Measurements from ENCODE around the gene SLC35D2.

The SLC35D2 gene

GRCh38 chr9:96383165-96383942, at the start of gene SLC35D2:
Gene SLC35D2 (minus strand): TSS chr9:96383711. CDS start chr9:96383634, 77 bp downstream.
- DNase-seq: no peak

DNA sequence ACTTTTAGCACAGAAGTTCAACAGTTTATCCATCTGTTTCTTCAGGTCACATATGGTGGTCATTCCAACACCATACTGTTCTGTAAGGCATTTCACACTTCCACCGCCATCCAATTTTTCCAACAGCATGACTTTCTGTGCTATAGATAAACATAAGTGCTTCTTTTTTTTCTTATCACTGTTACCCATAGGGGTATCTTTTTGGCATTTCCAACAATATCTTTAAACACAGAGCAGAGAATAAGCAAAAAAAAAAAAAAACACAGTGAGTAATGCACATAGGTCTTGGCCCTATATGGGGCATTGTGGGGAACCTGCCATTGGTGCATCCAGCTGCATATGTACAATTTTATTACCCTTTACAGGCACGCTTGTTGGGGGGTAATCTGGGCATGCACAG, 46.9 kb upstream of the SLC35D2 start:
- no peak for DNase-seq

DNA sequence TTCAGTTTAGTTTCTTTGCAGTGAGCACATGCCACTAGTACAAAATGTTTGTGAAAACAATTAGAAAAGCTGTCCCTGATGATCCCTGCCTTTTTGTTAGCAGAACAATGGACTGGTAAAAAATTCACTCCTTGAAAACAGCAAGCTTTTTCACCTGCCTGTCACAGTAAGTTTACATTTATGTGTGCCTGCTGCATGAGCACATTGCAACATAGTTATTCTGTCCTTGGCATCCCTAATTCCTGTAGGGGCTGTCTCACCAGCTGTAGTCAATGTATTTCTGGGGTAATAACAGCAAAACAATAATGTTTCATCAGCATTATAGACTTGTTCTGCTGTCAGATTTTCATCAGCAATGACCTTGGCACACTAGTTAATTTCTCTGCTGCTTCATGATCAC, 46.2 kb upstream of the SLC35D2 start:
- DNase-seq: no peak

DNA sequence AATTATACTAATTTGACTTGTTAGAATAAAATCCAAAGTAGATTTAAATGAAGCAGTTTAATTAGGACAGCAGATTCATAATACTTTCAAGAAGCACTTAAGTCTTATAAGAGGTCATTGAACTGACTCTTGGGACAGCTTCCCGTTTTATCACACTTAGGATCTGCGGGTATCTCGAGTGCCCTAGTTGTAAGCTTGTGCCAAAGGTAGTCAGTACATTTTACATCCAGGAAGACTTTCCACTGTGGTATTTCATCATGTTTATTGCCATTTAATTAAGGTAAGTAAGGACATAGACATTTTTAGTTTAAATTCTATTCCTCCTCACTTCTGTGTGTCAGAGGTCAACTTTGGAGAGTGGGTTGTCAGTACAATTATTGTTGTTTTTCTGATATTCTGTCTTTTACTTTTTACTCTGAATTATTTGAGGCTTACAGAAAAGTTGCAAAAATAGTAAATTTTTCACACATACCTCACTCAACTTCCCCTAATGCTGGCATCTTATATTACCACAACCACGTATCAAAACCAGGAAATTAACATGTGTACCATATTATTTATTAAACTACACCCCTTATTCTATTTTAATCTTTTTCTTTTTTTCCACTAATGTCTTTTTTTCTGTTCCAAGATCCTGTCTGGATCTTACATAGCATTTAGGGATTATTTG, 42.1 kb upstream of the SLC35D2 start:
- no peak for DNase-seq

DNA sequence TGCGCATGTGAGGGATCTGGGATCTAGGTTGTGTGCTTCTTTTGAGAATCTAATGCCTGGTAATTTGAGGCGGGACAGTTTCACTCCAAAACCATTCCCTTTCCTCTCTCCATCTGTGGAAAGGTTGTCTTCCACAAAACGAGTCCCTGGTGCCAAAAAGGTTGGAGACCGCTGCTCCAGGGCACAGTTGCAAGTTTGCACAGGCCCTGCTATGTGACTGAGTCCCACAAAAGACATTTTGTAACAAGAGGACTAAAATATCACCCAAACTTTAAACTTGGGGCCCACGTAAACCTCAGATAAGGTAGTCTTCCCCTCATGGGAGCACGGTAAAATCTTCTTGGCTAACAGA, 40.5 kb upstream of the SLC35D2 start:
- DNase-seq: no peak

- no peak for DNase-seq
Observed at GRCh38 chr9:96423322-96423984, 39.9 kb upstream of the SLC35D2 start.

GRCh38 chr9:96420468-96421219, 37.1 kb upstream of the SLC35D2 start:
- DNase-seq: no peak

DNA sequence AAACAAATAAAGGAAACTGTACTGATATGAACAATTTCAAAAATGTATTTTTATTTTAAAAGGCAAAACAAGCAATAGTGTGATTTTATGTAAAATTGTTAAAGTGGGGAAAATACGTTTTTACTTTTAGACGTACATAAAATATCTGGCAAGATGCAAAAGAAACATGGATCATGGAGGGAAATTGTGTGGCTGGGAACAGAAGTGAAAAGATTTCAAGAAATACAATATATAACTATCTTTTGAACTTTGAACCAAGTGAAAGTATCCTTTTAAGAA, 36.1 kb upstream of the SLC35D2 start:
- DNase-seq: no peak

DNA sequence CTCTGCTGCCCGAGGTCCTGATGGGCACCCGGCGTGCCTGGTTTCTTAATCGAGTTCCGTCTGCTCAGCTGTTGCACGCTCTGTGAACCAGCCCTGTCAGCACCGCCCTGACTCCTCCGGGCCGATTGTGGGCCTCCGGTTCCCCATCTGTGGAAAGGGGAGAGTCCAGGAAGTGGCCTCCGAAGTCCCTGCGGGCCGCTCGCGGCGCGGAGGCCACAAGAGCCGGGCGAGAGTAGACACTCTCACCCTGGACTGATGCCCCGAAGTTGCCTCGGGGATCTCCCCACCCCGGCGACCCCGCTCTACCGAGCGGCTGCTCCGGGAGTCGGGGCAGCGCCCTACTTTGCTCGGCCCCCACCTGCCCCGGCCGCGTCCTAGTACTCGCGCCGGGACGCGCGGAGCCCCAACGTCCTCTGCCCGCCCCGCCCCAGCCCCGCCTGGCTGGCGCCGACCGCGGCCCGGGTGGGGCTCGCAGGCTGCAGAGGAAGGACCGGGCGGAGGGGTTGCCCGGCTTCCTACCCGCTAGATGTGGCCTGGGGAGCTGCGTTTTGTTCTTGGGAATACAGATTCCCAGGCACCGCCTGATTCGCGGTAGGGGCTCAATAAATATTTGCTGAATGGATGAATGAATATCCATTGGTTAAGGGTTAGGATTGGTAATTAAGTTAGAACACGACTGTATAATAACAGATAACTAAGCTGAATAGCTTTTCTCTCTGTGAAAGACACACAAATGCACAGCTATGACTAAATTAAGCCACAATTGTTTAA, 35.6 kb upstream of the SLC35D2 start:
- DNase-seq: peak in 1 of 2 experiments; percentile 11

GRCh38 chr9:96418083-96418919, 34.8 kb upstream of the SLC35D2 start, which contains the start of gene ZNF367:
Gene ZNF367 (minus strand): TSS chr9:96418370. CDS start chr9:96418032, 338 bp downstream.
- DNase-seq: peak; percentile 87 to 89

GRCh38 chr9:96417661-96418082, 34.2 kb upstream of the SLC35D2 start:
- DNase-seq: peak; percentile 18 to 28

DNA sequence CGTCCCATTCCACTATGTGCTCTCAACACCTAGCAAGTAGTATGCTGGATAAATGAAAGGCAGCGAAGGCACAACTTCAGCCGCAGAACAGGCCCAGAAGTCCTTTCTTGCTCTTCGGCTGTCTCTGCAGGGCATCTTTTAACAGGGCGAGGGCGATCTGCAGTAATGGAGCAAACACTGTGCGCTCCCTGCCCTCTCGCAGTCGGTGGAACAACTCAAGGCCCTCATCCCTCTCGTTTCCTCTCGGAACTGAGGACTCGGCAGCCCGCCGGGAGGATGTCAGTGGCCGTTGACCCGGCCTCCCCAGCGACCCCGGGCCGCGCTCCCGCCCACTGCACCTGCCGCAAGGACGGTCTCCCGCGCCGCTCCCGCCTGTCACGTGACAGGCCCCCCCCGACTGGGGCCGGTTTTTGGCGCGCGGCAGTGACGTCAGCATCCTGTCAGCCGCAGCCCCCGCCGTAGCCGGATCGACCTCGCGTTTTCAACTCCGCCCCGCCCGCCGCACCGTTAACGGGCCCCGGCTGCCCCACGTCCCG, 33.6 kb upstream of the SLC35D2 start:
- peak; percentile 87 to 91 for DNase-seq

- DNase-seq: peak in 1 of 2 experiments; percentile 13
Observed at GRCh38 chr9:96413302-96414221, 30.1 kb upstream of the SLC35D2 start.

DNA sequence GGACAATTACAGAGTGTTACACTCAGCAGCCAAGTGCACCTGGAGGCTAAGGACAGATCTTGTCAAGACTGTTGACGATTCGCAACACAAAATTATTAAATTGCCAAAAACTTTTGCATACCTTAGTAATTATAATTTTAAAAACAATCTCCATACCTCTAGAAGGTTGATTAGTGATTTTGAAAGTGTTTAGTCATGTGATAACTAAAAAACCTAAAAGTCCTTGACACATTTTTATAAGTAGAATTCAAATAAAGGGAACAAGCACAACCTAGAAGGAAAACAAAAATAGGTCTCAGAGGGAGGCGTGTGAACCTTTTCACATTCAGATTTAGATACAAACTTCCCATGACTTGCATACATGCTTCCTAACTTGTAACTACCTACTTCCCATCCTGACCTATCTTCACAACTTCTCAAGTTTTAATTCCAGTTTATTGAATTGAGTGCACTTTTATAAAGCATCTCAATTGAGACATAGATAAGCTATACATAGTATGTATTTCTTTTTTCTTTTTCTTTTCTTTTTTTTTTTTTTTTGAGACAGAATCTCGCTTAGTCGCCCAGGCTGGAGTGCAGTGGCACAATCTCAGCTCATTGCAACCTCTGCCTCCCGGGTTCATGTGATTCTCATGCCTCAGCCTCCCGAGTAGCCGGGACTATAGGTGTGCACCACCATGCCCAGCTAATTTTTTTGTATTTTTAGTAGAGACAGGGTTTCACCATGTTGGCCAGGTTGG, 28.8 kb upstream of the SLC35D2 start:
- no peak for DNase-seq

- DNase-seq: no peak
Observed at GRCh38 chr9:96411129-96411838, 27.8 kb upstream of the SLC35D2 start.

DNA sequence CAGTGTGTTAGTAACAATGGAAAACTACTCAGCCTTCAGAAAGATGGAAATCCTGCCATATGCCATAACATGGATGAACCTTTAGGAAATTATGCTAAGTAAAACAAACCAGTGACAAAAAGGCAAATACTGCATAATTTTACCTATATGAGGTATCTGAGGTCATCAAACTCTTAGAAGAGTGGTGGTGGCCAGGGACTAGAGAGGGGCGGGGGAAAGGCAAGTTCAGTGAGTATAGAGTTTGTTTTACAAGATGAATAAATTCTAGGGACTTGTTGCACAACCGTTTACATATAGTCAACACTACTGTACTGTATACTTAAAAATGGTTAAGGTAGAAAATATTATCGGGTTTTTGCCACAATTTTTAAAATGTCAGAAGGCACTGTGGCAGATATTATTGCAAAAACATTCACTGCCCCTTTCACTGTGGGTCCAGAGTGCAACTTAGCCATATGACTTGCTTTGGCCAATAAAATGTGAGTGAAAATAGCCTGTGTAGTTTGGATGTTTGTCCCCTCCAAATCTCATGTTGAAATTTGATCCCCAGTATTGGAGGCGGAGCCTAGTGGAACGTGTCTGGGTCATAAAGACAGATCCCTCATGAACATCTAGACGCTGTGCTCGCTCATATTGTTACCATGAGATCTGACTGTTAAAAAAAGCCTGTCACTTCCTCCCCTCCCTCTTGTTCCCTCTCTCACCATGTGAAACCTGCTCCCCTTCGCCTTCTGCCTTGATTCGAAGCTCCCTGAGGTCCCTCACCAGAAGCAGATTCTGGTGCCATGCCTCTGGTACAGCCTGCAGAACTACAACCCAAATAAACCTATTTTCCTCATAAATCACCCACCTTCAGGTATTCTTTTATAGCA, 25.1 kb upstream of the SLC35D2 start:
- DNase-seq: no peak

- no peak for DNase-seq
Observed at GRCh38 chr9:96400132-96400910, 16.8 kb upstream of the SLC35D2 start.
